Stimulated activated naive B cell treated with anti-CD40 and anti-IgM and Interleukin-4, amounts not matched to agents 10 μg/mL and 1 μg/mL and 100 μg/mL, for 72 hours (primary cell): ENCODE data around the gene BHLHE40.

Experiments used
- ATAC-seq, 2 donors: fragments of 150-1000 bp; cut with Tn5 transposase; replicated peaks; 2 replicates each; pipeline ENCODE4 v1.10.0; 2021; ENCODE audit warnings: moderate library complexity in 1 of 2
- DNase-seq: peaks from one replicate; pipeline ENCODE4 v3.0.0; 2021
- H3K27ac Mint-ChIP-seq: one replicate; pipeline ENCODE4 v1.8.0; 2022; ENCODE audit warnings: mild to moderate bottlenecking, mixed read lengths
- H3K27me3 Mint-ChIP-seq, 2 donors: one replicate each; pipeline ENCODE4 v1.8.0; 2022; ENCODE audit warnings: mixed read lengths in 2 of 2
- H3K36me3 Mint-ChIP-seq, 2 donors: one replicate each; pipeline ENCODE4 v1.8.0; 2022; ENCODE audit warnings: mixed read lengths in 2 of 2, mild to moderate bottlenecking in 1 of 2
- H3K4me1 Mint-ChIP-seq, 2 donors: one replicate each; pipeline ENCODE4 v1.8.0; 2022; ENCODE audit warnings: mixed read lengths in 2 of 2, mild to moderate bottlenecking in 1 of 2
- H3K4me3 Mint-ChIP-seq, 2 donors: one replicate each; pipeline ENCODE4 v1.8.0; 2022; ENCODE audit warnings: mild to moderate bottlenecking in 2 of 2, mixed read lengths in 2 of 2, moderate library complexity in 1 of 2
- H3K9me3 Mint-ChIP-seq, 2 donors: one replicate each; pipeline ENCODE4 v1.8.0; 2022; ENCODE audit warnings: mixed read lengths in 2 of 2, mild to moderate bottlenecking in 1 of 2

Gene BHLHE40

DNA sequence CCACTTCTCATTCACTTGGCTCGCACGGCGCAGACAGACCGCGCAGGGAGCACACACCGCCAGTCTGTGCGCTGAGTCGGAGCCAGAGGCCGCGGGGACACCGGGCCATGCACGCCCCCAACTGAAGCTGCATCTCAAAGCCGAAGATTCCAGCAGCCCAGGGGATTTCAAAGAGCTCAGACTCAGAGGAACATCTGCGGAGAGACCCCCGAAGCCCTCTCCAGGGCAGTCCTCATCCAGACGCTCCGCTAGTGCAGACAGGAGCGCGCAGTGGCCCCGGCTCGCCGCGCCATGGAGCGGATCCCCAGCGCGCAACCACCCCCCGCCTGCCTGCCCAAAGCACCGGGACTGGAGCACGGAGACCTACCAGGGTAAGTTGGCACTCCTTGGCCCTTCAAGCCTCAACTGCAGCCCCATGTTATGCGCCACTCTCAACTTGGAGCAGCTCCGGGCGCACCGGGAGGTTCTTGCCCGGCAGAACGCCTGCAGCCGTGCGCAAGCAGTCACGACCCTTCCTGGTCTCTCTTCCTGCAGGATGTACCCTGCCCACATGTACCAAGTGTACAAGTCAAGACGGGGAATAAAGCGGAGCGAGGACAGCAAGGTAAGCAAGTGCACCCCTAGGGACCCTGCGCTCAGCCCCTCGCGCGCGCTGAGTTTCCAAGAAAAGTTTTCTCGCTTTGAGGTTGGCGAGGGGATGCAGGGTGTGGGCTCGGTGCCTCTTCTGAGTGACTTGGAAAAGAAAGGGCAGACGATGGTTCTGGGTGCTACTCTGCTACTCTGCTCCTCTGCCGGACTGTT is at the start of gene BHLHE40:
Gene BHLHE40, plus strand, starts transcription at position 10 of the 801 bp plus-strand sequence. Its CDS starts 282 bp downstream, at position 292.
- H3K27ac Mint-ChIP-seq: peak within 1 kb of the TSS; percentile 99
- DNase-seq (no peak), ATAC-seq (peak; percentile 10 to 11)
- H3K4me1 Mint-ChIP-seq: peaks cover 35 to 55% of the 10 kb centered on the region in 2 donors
- H3K36me3 Mint-ChIP-seq: peaks cover 49 to 56% of the 10 kb centered on the region in 2 donors
- H3K27me3 Mint-ChIP-seq: no peaks in the 10 kb centered on the region
- H3K9me3 Mint-ChIP-seq: no peaks in the 10 kb centered on the region
- peak within 1 kb of the TSS; percentile 85 to 92 for H3K4me3 Mint-ChIP-seq

DNA sequence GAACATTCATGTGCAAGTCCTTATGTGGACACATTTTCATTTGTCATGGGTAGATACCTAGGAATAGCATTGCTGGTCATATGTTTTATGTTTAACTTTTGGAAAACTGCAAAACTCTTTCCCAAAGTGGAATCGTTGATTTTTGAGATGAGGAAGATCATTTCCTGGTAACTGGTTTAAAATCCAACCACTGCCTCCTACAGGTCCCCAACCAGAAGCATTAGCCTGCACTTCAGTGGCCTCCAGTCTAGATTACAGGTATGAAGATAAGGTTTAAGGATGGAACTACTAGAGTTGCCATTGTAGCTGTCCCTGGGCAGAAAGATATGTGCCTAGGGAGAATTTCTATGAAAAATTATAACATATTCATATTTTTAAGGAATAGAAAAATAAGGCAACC is 48.7 kb upstream of the BHLHE40 start:
- Mint-ChIP-seq H3K36me3 (no peaks in the 10 kb centered on the region), H3K27ac (no peak overlapping the region), H3K4me3 (no peak overlapping the region), H3K4me1 (peaks cover 16 to 21% of the 10 kb centered on the region in 2 donors), H3K9me3 (no peaks in the 10 kb centered on the region), H3K27me3 (peaks cover 0 to 5% of the 10 kb centered on the region in 2 donors)
- DNase-seq: no peak
- no peak for ATAC-seq

DNA sequence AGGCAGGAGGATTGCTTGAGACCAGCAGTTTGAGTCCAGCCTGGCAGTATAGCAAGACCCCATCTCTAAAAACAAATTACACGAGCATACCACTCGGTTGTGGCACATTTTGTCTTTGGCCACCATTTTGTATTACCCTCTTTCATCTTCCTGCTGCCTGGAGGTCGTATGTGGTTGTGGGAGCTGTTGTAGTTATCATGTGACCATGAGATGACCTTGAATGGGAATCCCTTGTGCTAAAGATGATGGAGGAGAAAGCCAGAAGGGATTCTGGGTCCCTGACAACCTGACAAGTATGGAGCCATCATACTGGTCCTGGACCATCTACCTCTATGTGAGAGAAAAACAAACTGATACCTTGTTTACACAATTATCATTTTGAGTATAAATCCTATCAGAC is 45.2 kb upstream of the BHLHE40 start:
- Mint-ChIP-seq H3K4me3 (no peak overlapping the region), H3K4me1 (peaks cover 11 to 14% of the 10 kb centered on the region in 2 donors), H3K9me3 (no peaks in the 10 kb centered on the region), H3K36me3 (no peaks in the 10 kb centered on the region), H3K27me3 (peaks cover 0 to 5% of the 10 kb centered on the region in 2 donors), H3K27ac (no peak overlapping the region)
- ATAC-seq (no peak), DNase-seq (no peak)

DNA sequence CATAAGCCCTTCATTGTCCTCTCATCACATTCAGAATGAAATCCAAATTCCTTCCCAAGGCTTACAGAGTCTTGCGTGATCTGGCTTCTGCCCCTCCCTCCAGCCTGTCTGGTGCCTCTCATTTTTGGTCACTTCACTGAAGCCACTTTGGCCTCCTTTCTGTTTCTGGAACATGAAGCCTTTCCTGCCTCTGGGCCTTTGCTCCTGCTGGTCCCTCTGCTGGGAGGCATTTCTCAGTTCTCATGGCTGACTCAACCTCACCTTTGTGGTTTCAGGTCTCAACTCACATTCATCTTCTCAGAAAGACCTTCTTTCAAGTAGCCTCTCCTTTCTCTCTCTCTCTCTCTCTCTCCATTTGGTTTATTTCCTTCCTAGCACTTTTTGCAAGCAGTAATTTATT is 43.9 kb upstream of the BHLHE40 start:
- ATAC-seq (no peak), DNase-seq (no peak)
- peaks cover 13 to 20% of the 10 kb centered on the region in 2 donors for H3K4me1 Mint-ChIP-seq
- no peak overlapping the region for H3K4me3 Mint-ChIP-seq
- no peaks in the 10 kb centered on the region for H3K9me3 Mint-ChIP-seq
- no peaks in the 10 kb centered on the region for H3K36me3 Mint-ChIP-seq
- H3K27ac Mint-ChIP-seq: peak overlapping the region; percentile 71
- peaks cover 0 to 5% of the 10 kb centered on the region in 2 donors for H3K27me3 Mint-ChIP-seq

DNA sequence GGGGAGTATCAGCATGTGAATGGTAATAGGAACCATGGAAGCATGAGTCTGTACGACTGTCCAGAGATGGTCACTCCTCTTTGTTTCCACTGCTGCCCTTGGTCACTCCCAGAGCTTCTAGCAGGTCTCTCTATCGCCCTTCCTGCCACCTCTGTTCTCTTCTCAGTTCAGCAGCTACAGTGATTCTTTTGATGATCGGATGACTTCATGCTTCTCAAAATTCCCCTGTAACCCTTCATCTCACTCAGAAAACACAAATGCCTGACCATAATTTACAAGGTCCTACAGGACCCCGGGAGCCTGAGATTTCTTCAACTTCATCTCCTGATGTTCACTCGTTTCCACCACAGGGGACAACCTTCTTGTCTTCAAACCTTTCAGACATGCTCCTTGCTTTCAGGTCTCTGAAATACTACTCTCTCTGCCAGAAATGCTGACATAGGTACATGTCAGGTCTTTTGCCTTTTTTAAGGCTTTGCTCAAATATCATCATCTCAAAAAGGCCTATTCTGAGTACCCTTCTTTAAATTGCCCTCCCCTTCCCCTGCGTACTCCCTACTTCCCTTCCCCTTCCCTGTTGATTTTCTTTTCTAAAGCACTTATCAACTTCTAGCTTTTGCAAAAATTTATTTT is 42.1 kb upstream of the BHLHE40 start:
- Mint-ChIP-seq H3K27ac (no peak overlapping the region), H3K4me1 (peaks cover 13 to 20% of the 10 kb centered on the region in 2 donors), H3K36me3 (no peaks in the 10 kb centered on the region), H3K27me3 (peaks cover 0 to under 1% of the 10 kb centered on the region in 2 donors), H3K4me3 (no peak overlapping the region), H3K9me3 (no peaks in the 10 kb centered on the region)
- no peak for ATAC-seq
- no peak for DNase-seq

DNA sequence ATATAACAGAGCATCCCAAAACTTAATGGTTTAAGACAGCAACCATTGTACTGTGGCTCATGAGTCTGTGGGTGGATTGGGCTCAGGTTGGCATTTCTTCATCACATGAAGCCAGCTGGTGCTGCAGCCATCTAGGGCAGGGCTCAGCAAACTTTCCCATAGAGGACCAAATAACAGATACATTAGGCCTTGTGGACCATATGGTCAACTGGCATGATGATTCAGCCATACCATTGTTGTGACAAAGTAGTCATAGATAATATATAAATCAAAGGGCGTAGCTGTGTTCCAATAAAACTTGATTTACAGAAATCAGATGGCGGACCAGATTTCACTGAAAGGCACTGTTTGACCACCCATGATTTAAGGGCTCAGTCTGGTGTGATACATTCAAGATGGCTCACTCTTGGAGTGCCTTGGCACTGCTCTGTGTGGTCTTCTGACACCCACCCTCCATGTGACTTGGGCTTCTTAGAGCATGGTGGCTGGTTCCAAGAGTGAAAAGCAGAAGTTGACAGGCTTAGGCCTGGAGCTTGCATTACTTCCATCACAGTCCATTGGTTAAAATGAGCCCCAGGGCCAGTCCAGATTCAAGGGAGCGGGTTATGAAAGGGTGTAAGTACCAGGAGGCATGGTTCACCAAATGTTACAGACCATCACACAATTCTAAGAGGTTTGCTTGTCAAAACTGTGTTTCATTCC is 40.8 kb upstream of the BHLHE40 start:
- H3K9me3 Mint-ChIP-seq: no peaks in the 10 kb centered on the region
- ATAC-seq: peak; percentile 53 to 65

DNA sequence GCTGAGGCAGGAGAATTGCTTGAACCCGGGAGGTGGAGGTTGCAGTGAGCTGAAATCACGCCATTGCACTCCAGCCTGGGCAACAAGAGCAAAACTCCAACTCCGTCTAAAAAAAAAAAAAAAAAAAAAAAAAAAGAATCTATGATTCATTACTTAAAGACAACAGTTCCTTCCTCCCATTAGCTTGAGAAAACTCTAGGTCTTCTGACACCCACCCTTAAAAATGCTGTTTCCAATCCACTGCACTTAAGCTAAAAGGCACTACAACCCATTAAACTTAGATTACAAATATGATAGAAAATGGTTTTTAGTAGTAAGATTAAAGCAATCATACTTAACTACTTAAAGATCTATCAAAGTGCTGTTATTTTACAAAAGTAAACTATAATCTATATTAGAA is 40.0 kb upstream of the BHLHE40 start:
- H3K27me3 Mint-ChIP-seq: no peaks in the 10 kb centered on the region
- ATAC-seq (no peak), DNase-seq (no peak)
- no peaks in the 10 kb centered on the region for H3K9me3 Mint-ChIP-seq
- H3K27ac Mint-ChIP-seq: no peak overlapping the region
- no peak overlapping the region for H3K4me3 Mint-ChIP-seq
- peaks cover 15 to 20% of the 10 kb centered on the region in 2 donors for H3K4me1 Mint-ChIP-seq
- no peaks in the 10 kb centered on the region for H3K36me3 Mint-ChIP-seq

More for the DNA sequence above, 40.8 kb upstream of the BHLHE40 start:
- no peak for DNase-seq
- Mint-ChIP-seq H3K4me3 (no peak overlapping the region), H3K4me1 (peaks cover 13 to 20% of the 10 kb centered on the region in 2 donors), H3K27me3 (no peaks in the 10 kb centered on the region), H3K27ac (no peak overlapping the region), H3K36me3 (no peaks in the 10 kb centered on the region)

DNA sequence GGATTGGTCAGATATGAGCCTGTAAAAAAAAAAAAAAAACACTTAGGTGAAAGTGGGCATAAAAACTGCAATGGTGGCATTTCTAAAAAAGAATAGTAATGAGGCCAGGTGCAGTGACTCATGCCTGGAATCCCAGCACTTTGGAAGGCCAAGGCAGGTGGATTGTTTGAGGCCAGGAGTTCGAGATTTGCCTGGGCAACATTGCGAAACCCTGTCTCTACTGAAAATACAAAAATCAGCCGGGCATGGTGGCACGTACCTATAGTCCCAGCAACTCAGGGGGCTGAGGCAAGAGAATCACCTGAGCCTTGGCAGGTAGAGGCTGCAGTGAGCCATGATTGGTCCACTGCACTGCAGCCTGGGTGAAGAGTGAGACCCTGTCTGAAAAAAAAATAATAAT is 38.3 kb upstream of the BHLHE40 start:
- Mint-ChIP-seq H3K27me3 (no peaks in the 10 kb centered on the region), H3K9me3 (no peaks in the 10 kb centered on the region), H3K4me1 (peaks cover 12 to 15% of the 10 kb centered on the region in 2 donors), H3K36me3 (no peaks in the 10 kb centered on the region), H3K27ac (no peak overlapping the region), H3K4me3 (no peak overlapping the region)
- no peak for DNase-seq
- no peak for ATAC-seq

DNA sequence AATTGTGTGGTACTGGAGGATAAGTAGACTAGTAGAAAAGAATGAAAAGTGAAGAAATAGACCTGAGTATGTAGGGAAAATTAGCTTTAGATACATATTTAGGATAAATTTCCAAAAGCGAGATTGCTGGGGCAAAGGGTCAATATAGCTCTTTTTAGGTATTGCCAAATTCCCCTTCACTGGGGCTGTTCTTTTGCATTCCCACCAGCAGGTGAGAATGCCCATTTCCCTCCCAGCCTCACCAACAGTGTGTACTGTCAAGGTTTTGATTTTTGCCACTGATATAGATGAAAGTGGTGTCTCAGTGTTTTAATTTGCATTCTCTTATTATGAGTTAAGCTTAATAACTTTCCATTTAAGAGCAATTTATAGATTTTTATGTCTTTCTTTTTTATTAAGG is 35.7 kb upstream of the BHLHE40 start:
- H3K9me3 Mint-ChIP-seq: no peaks in the 10 kb centered on the region
- ATAC-seq (no peak), DNase-seq (no peak)
- no peak overlapping the region for H3K4me3 Mint-ChIP-seq
- peaks cover 4 to 5% of the 10 kb centered on the region in 2 donors for H3K4me1 Mint-ChIP-seq
- H3K36me3 Mint-ChIP-seq: no peaks in the 10 kb centered on the region
- H3K27me3 Mint-ChIP-seq: no peaks in the 10 kb centered on the region
- no peak overlapping the region for H3K27ac Mint-ChIP-seq

DNA sequence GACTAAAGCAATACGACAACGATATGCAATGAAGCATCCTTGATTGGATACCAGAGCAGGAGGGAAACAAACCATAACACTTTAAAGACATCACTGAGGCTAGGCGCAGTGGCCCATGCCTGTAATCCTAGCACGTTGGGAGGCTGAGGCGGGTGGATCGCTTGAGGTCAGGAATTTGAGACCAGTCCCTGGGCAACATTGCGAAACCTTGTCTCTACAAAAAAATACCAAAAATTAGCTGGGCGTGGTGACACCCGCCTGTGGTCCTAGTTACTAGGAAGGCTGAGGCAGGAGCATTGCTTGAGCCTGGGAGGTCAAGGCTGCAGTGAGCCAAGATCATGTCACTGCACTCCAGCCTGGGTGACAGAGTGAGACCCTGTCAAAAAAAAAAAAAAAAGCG is 33.9 kb upstream of the BHLHE40 start:
- no peak overlapping the region for H3K4me3 Mint-ChIP-seq
- DNase-seq (no peak), ATAC-seq (no peak)
- H3K9me3 Mint-ChIP-seq: no peaks in the 10 kb centered on the region
- no peaks in the 10 kb centered on the region for H3K36me3 Mint-ChIP-seq
- H3K27me3 Mint-ChIP-seq: no peaks in the 10 kb centered on the region
- peaks cover 0 to 2% of the 10 kb centered on the region in 2 donors for H3K4me1 Mint-ChIP-seq
- no peak overlapping the region for H3K27ac Mint-ChIP-seq

DNA sequence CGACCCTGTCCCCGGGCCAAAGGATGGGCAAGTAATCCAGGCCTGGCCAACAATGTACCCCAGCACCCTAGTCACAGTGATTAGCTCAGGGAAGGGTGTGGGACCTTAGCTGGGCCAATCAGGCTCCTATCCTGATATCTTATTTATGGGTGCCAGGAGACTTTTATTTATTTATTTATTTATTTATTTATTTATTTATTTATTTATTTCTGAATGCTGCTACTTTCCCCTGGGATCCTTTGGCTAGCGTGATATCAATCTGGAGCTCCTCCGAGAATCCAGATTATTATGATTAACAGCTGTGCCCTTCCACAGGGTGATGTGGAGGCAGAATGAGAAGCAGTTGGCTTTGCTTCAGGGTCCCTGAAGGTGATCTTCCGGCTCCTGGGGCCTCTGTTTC is 32.2 kb upstream of the BHLHE40 start:
- no peaks in the 10 kb centered on the region for H3K27me3 Mint-ChIP-seq
- H3K27ac Mint-ChIP-seq: no peak overlapping the region
- ATAC-seq: no peak
- H3K9me3 Mint-ChIP-seq: no peaks in the 10 kb centered on the region
- DNase-seq: no peak
- H3K36me3 Mint-ChIP-seq: no peaks in the 10 kb centered on the region
- H3K4me1 Mint-ChIP-seq: peaks cover 0 to 2% of the 10 kb centered on the region in 2 donors
- no peak overlapping the region for H3K4me3 Mint-ChIP-seq

DNA sequence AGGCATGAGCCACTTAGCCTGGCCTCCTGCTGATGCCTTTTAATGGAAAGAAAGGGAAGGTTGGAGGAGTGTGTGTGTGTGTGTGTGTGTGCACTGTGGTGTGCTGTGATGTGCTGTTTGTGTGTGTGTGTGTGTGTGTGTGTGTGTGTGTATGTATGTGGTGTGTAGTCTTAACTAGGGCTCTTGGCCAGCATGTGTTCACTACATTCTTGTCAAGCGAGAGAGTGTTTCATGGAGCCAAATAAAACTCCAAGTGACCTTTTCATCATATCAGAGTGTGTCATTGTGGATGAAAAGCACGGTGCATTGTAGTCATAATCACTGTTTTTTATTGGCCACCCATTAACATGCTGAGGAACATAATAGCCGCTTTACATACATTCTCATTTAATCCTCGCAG is 30.8 kb upstream of the BHLHE40 start:
- ATAC-seq (no peak), DNase-seq (no peak)

DNA sequence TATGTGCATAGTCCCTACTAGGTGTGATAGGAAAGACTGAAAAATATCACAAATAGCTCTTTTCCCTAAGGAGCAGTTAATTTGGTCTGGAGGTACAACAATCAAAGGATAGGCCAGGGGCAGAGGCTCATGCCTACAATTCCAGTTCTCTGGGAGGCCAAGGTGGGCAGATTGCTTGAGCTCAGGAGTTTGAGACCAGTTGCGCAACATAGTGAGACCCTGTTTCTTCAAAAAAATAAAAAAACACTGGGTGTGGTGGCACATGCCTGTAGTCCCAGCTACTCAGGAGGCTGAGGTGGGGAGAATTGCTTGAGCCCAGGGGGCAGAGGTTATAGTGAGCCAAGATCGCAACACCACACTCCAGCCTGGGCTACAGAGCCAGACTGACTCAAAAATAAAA is 30.2 kb upstream of the BHLHE40 start:
- Mint-ChIP-seq H3K27me3 (no peaks in the 10 kb centered on the region), H3K27ac (no peak overlapping the region), H3K36me3 (no peaks in the 10 kb centered on the region), H3K9me3 (no peaks in the 10 kb centered on the region), H3K4me1 (peaks cover under 1 to 5% of the 10 kb centered on the region in 2 donors), H3K4me3 (no peak overlapping the region)
- DNase-seq (no peak), ATAC-seq (no peak)

More for the DNA sequence above, 30.8 kb upstream of the BHLHE40 start:
- Mint-ChIP-seq H3K4me1 (peaks cover 0 to 2% of the 10 kb centered on the region in 2 donors), H3K36me3 (no peaks in the 10 kb centered on the region), H3K27me3 (no peaks in the 10 kb centered on the region), H3K4me3 (no peak overlapping the region), H3K27ac (no peak overlapping the region), H3K9me3 (no peaks in the 10 kb centered on the region)

DNA sequence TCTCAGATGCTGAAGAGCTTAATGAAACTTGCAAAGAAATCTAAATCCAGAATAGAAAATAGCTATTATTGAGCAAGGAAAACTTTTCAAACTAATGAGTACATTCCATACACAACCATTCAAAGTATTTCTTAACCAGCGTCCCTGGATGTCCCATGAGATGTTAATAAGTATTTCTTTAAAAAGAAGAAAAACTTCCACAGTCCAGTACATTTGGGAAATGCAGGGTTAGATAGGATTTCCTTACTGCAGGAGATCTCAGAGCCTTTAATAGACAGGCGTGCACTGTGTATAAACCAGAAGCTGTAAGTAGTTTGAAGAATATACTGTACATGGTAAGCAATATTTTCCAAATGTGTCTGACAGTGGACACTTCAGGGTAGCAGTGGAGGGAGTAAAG is 29.6 kb upstream of the BHLHE40 start:
- ATAC-seq (no peak), DNase-seq (no peak)
- H3K4me3 Mint-ChIP-seq: no peak overlapping the region
- H3K27me3 Mint-ChIP-seq: no peaks in the 10 kb centered on the region
- H3K9me3 Mint-ChIP-seq: no peaks in the 10 kb centered on the region
- H3K36me3 Mint-ChIP-seq: no peaks in the 10 kb centered on the region
- H3K27ac Mint-ChIP-seq: no peak overlapping the region
- H3K4me1 Mint-ChIP-seq: peaks cover 0 to 6% of the 10 kb centered on the region in 2 donors
